ENCODE results near the gene RDM1.

DNA sequence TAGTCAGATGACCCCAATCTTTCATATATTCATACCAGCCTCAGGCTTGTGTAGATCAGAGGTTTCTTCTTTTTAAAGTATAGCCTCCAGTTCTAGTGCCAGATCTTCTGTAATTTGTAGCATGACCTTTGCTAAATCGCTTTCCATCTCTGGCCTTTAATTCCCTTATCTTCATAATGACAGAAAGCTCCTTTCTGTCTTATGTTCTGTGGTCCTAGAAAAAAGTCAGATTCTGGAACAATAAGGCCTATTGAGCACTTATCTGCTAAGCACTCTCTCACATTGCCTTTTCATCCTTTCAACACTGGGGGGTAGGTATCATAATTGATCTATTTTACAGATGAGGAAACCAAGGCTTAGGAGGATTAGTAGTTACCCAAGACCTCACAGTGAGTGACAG lies 41.5 kb upstream of the RDM1 start:
- TF ChIP-seq, protein P1, sequence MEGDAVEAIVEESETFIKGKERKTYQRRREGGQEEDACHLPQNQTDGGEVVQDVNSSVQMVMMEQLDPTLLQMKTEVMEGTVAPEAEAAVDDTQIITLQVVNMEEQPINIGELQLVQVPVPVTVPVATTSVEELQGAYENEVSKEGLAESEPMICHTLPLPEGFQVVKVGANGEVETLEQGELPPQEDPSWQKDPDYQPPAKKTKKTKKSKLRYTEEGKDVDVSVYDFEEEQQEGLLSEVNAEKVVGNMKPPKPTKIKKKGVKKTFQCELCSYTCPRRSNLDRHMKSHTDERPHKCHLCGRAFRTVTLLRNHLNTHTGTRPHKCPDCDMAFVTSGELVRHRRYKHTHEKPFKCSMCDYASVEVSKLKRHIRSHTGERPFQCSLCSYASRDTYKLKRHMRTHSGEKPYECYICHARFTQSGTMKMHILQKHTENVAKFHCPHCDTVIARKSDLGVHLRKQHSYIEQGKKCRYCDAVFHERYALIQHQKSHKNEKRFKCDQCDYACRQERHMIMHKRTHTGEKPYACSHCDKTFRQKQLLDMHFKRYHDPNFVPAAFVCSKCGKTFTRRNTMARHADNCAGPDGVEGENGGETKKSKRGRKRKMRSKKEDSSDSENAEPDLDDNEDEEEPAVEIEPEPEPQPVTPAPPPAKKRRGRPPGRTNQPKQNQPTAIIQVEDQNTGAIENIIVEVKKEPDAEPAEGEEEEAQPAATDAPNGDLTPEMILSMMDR (conservative IDR thresholded peaks at IDR 0.05; ENCODE audit: low read depth, low read length): no peak
- TF ChIP-seq EZH2 (IDR thresholded peaks at IDR 0.05; ENCODE audit: borderline replicate concordance, low read depth, low read length, poor library complexity, severe bottlenecking): no peak

Measured in A673 (cell line).